ENCODE measurements around the gene FOXL2. TPM values are rescaled to one million over a fixed set of nuclear protein-coding genes. Genes with fewer than 3 reads are reported as not detected.

The FOXL2 gene
- total and polyA plus RNA-seq, 2 of the 13 experiments (the other 11 are each of a cell fraction or from before 2014, with no cell fraction given): not detected

GRCh38 chr3:138898708-138899107 lies 48.2 kb downstream of the FOXL2 start:
- FAIRE-seq (no peak), ATAC-seq (no peak), DNase-seq (ENCODE audit: low spot score) (no peak)
- ChIA-PET CTCF (ENCODE audit: low intra/inter-chr PET ratio, low total read pairs) (no interaction called here), POLR2A (interaction anchor here (1.0 kb wide), 1 partner anchor 17 kb away, joined by 4 read pairs; no protein-coding TSS in a partner anchor)
- in situ Hi-C loops (cut with HindIII; ENCODE audit: extremely low pct_ligation_motif_present, low pct_unique_long_range_greater_than_20kb): no loop called here
- BruUV-seq (replicated peaks): no TSS peak
- H3K9ac ChIP-seq (ENCODE audit: insufficient read depth, low read depth, low read length): no peak overlapping the region
- H3K27me3 ChIP-seq (ENCODE audit: control insufficient read depth in 1 of 2, insufficient read depth in 2 of 2, low read length in 2 of 2): no peaks in the 10 kb centered on the region; a peak in 1 of 5 replicates
- no peaks in the 10 kb centered on the region for H3K79me2 ChIP-seq (ENCODE audit: insufficient read depth, low read length)
- H3K9me3 ChIP-seq (ENCODE audit: low read length): no peaks in the 10 kb centered on the region
- no peak overlapping the region for H3K27ac ChIP-seq (ENCODE audit: extremely low read length, insufficient read depth, low read length)
- H2AFZ ChIP-seq (ENCODE audit: low read length): no peak overlapping the region
- TF ChIP-seq TOE1 (CRISPR knock-in tag; IDR thresholded peaks at IDR 0.05): no peak
- TF ChIP-seq ZNF704 (CRISPR knock-in tag; IDR thresholded peaks at IDR 0.05; ENCODE audit: borderline replicate concordance): no peak
- no peak for TF ChIP-seq JUN (CRISPR knock-in tag; IDR thresholded peaks at IDR 0.05)
- no peak for TF ChIP-seq ZNF713 (CRISPR knock-in tag; IDR thresholded peaks at IDR 0.05)
- no peak for TF ChIP-seq ZNF276 (CRISPR knock-in tag; IDR thresholded peaks at IDR 0.05; ENCODE audit: low read depth)
- no peak for TF ChIP-seq ZNF792 (CRISPR knock-in tag; IDR thresholded peaks at IDR 0.05)
- TF ChIP-seq ZNF484 (CRISPR knock-in tag; IDR thresholded peaks at IDR 0.05; ENCODE audit: borderline replicate concordance, low read depth): no peak
- TF ChIP-seq NFATC3 (CRISPR knock-in tag; IDR thresholded peaks at IDR 0.05): no peak
- no peak for TF ChIP-seq ZMYM3 (CRISPR knock-in tag; IDR thresholded peaks at IDR 0.05)
- no peak for TF ChIP-seq KDM5A (IDR thresholded peaks at IDR 0.05; ENCODE audit: borderline replicate concordance, low read length)
- no peak for TF ChIP-seq ZNF10 (CRISPR knock-in tag; IDR thresholded peaks at IDR 0.05; ENCODE audit: borderline replicate concordance, low read depth)
- no peak for TF ChIP-seq SIX1 (CRISPR knock-in tag; IDR thresholded peaks at IDR 0.05; ENCODE audit: borderline replicate concordance)
- H3K4me3 ChIP-seq (replicated peaks in 1 of 3; ENCODE audit: insufficient read depth in 1 of 3, low read depth in 2 of 3, low read length in 3 of 3): no peak overlapping the region
- H4K20me1 ChIP-seq (ENCODE audit: insufficient read depth, low read length): no peaks in the 10 kb centered on the region
- intact Hi-C loops (cut with micrococcal nuclease; ENCODE audit: unreplicated experiment): no loop called here
- H3K4me2 ChIP-seq (ENCODE audit: low read depth, low read length): no peak overlapping the region
- H3K36me3 ChIP-seq (replicated peaks in 1 of 2; ENCODE audit: control insufficient read depth in 1 of 2, insufficient read depth in 2 of 2, low read length in 2 of 2): no peaks in the 10 kb centered on the region
- H3K4me1 ChIP-seq (ENCODE audit: insufficient read depth, low read length): no peaks in the 10 kb centered on the region
